IgD-negative memory B cell (primary cell): Measurements from ENCODE around the gene DHX40. TPM values are rescaled to one million over a fixed set of nuclear protein-coding genes. Genes with fewer than 3 reads are reported as not detected.
"Not testable (repeated sequence)": the region's sequence is repeated elsewhere in the genome, so short reads cannot be mapped to it uniquely, and the experiment has no call there.

Source experiments
- H3K27ac Mint-ChIP-seq, 3 donors: one replicate each; pipeline ENCODE4 v1.8.0; 2020 to 2022; ENCODE audit warnings: mild to moderate bottlenecking in 3 of 3, mixed read lengths in 3 of 3, moderate library complexity in 1 of 3
- H3K27me3 Mint-ChIP-seq: one replicate; pipeline ENCODE4 v1.8.0; 2021; ENCODE audit warnings: mixed read lengths
- H3K36me3 Mint-ChIP-seq: one replicate; pipeline ENCODE4 v1.8.0; 2020; ENCODE audit warnings: mild to moderate bottlenecking, mixed read lengths
- H3K4me1 Mint-ChIP-seq, 3 donors: one replicate each; pipeline ENCODE4 v1.8.0; 2020 to 2022; ENCODE audit warnings: mixed read lengths in 3 of 3, mild to moderate bottlenecking in 1 of 3
- H3K4me3 Mint-ChIP-seq, 4 donors: one replicate each; pipeline ENCODE4 v1.8.0; 2020 to 2022; ENCODE audit warnings: mild to moderate bottlenecking in 4 of 4, mixed read lengths in 4 of 4, moderate library complexity in 3 of 4
- H3K9me3 Mint-ChIP-seq, 3 donors: one replicate each; pipeline ENCODE4 v1.8.0; 2020 to 2021; ENCODE audit warnings: mixed read lengths in 3 of 3, mild to moderate bottlenecking in 1 of 3
- polyA plus RNA-seq: library from polyadenylated mRNA; unstranded; fragments of 300-500 nt; fragmentation: Illumina TruSeq; gene quantifications from one replicate; pipeline ENCODE4 v1.2.3, GENCODE V29; 2021

DHX40 gene
- polyA plus RNA-seq, 1 donor from 2014 or later, result 17.6 TPM

GRCh38 chr17:59652119-59652518 is 86.7 kb downstream of the DHX40 start:
- Mint-ChIP-seq H3K4me3 (no peak overlapping the region), H3K9me3 (peaks cover 0 to 3% (median 0%) of the 10 kb centered on the region in 3 donors), H3K36me3 (peaks cover 9% of the 10 kb centered on the region), H3K27me3 (no peaks in the 10 kb centered on the region), H3K27ac (no peak overlapping the region), H3K4me1 (peaks cover 0 to 10% (median 8%) of the 10 kb centered on the region in 3 donors)

GRCh38 chr17:59656624-59657023 is 91.2 kb downstream of the DHX40 start:
- not testable (repeated sequence) for H3K9me3 Mint-ChIP-seq, H3K4me1 Mint-ChIP-seq, H3K36me3 Mint-ChIP-seq

More at GRCh38 chr17:59656624-59657023, 91.2 kb downstream of the DHX40 start:
- H3K27ac Mint-ChIP-seq, H3K27me3 Mint-ChIP-seq, H3K4me3 Mint-ChIP-seq: not testable (repeated sequence)

Other genes starting within 250 kb of the DHX40 start
- gene YPEL2, start 234.0 kb upstream of the DHX40 start, polyA plus RNA-seq, result 18.8 TPM
- gene CLTC, start 54.3 kb downstream of the DHX40 start, polyA plus RNA-seq, result 27.8 TPM
- gene PTRH2, start 141.8 kb downstream of the DHX40 start, polyA plus RNA-seq, result 18.4 TPM
- gene VMP1, start 142.0 kb downstream of the DHX40 start, polyA plus RNA-seq, result 35.5 TPM